B cell (primary cell): ENCODE data around the gene CHMP6. TPM values are rescaled to one million over a fixed set of nuclear protein-coding genes. Genes with fewer than 3 reads are reported as not detected.

Experiments
- ATAC-seq: fragments of 200-7000 bp; cut with Tn5 transposase; one replicate; pipeline ENCODE4 v1.10.0; 2021; ENCODE audit warnings: low read depth, mild to moderate bottlenecking, moderate number of reproducible peaks, moderate library complexity
- CTCF ChIA-PET: fragments of 350-600 bp; sonication (Branson Sonifier 250); formaldehyde crosslinking; loops from one replicate; lab custom pipeline; 2021; ENCODE audit warnings: antibody characterized with exemption, inconsistent platforms; lab: Charles Lee
- POLR2A ChIA-PET: fragments of 350-600 bp; sonication (Branson Sonifier 250); formaldehyde crosslinking; loops from one replicate; lab custom pipeline; 2021; ENCODE audit warnings: antibody characterized with exemption; lab: Charles Lee
- DNase-seq: peaks from one replicate; pipeline ENCODE4 v3.0.0; 2013
- H2AFZ ChIP-seq: 2 replicates; pipeline ENCODE4 v1.6.1; 2012; ENCODE audit warnings: mild to moderate bottlenecking, low read depth, low read length; ENCODE audit not compliant: insufficient read depth, poor library complexity, severe bottlenecking
- H3K27ac ChIP-seq, 2 donors: 1 replicate in 1 of 2; 2 replicates in 1 of 2; pipeline ENCODE4 v1.5.1; 2012 to 2013; ENCODE audit warnings: low read length in 2 of 2, mild to moderate bottlenecking in 2 of 2, moderate library complexity in 1 of 2
- H3K27me3 ChIP-seq, 4 experiments: fragments of 200-600 bp in 1 of 4; sonication (generic) in 1 of 4; replicated peaks in 1 of 4; 1 replicate in 2 of 4; 2 replicates in 2 of 4; pipeline versions ENCODE4 v1.6.1 to v1.7.0; 2013 to 2016; ENCODE audit warnings: low read length in 3 of 4, mild to moderate bottlenecking in 2 of 4, mixed read lengths in 1 of 4, moderate library complexity in 1 of 4; ENCODE audit not compliant: insufficient read depth in 4 of 4, control insufficient read depth in 3 of 4; ENCODE audit errors: control extremely low read depth in 1 of 4
- H3K36me3 ChIP-seq, 2 experiments: replicated peaks in 1 of 2; 1 replicate in 1 of 2; 2 replicates in 1 of 2; pipeline versions ENCODE4 v1.6.1 to v1.7.1; 2013; ENCODE audit warnings: low read length in 1 of 2; ENCODE audit not compliant: insufficient read depth in 2 of 2, control insufficient read depth in 1 of 2; ENCODE audit errors: control extremely low read depth in 1 of 2, extremely low read depth in 1 of 2
- H3K4me1 ChIP-seq, 2 donors: fragments of 200-600 bp in 1 of 2; sonication (generic) in 1 of 2; 1 replicate in 1 of 2; 2 replicates in 1 of 2; pipeline versions ENCODE4 v1.5.1 to v1.6.1; 2013 to 2017; ENCODE audit warnings: low read length in 2 of 2; ENCODE audit not compliant: control insufficient read depth in 2 of 2, insufficient read depth in 2 of 2
- H3K4me2 ChIP-seq: replicated peaks from 2 replicates; pipeline ENCODE3; 2012; ENCODE audit warnings: mild to moderate bottlenecking, low read depth, low read length; ENCODE audit not compliant: poor library complexity, severe bottlenecking
- H3K4me3 ChIP-seq, 5 experiments: fragments of 200-600 bp in 1 of 5; sonication (generic) in 1 of 5; 1 replicate in 3 of 5; 2 replicates in 2 of 5; pipeline versions ENCODE4 v1.5.1 to v1.7.0; 2011 to 2016; ENCODE audit warnings: low read length in 4 of 5, mild to moderate bottlenecking in 4 of 5, low read depth in 2 of 5, control low read depth in 1 of 5, moderate library complexity in 1 of 5; ENCODE audit not compliant: insufficient read depth in 1 of 5; ENCODE audit errors: control extremely low read depth in 1 of 5, extremely low read depth in 1 of 5
- H3K79me2 ChIP-seq: fragments of 200-600 bp; sonication (generic); one replicate; pipeline ENCODE4 v1.6.0; 2016; ENCODE audit warnings: low read length; ENCODE audit not compliant: control insufficient read depth, insufficient read depth
- H3K9ac ChIP-seq: fragments of 200-600 bp; sonication (generic); 2 replicates; pipeline ENCODE4 v1.6.1; 2017; ENCODE audit warnings: mild to moderate bottlenecking, low read length, moderate library complexity
- H3K9me3 ChIP-seq, 3 donors: one replicate each; pipeline versions ENCODE4 v1.6.1 to v1.7.1; 2013; ENCODE audit warnings: low read length in 2 of 3; ENCODE audit not compliant: control insufficient read depth in 2 of 3, insufficient read depth in 1 of 3; ENCODE audit errors: control extremely low read depth in 1 of 3
- H4K20me1 ChIP-seq: 2 replicates; pipeline ENCODE4 v1.6.0; 2012; ENCODE audit warnings: mild to moderate bottlenecking, low read length; ENCODE audit not compliant: insufficient read depth, control insufficient read depth, poor library complexity, severe bottlenecking
- H3K27ac Mint-ChIP-seq: one replicate; pipeline ENCODE4 v1.8.0; 2021; ENCODE audit warnings: mixed read lengths
- H3K27me3 Mint-ChIP-seq: one replicate; pipeline ENCODE4 v1.8.0; 2021; ENCODE audit warnings: mixed read lengths
- H3K4me1 Mint-ChIP-seq: one replicate; pipeline ENCODE4 v1.8.0; 2021; ENCODE audit warnings: mixed read lengths
- H3K4me3 Mint-ChIP-seq: one replicate; pipeline ENCODE4 v1.8.0; 2021; ENCODE audit warnings: mixed read lengths
- H3K9me3 Mint-ChIP-seq: one replicate; pipeline ENCODE4 v1.8.0; 2022; ENCODE audit warnings: mixed read lengths; ENCODE audit not compliant: insufficient read depth
- EZH2 ChIP-seq: IDR thresholded peaks from 2 replicates; pipeline ENCODE4 v1.6.1; 2012; ENCODE audit warnings: borderline replicate concordance, low read depth, mild to moderate bottlenecking, moderate library complexity, low read length; ENCODE audit not compliant: insufficient read depth, poor library complexity, severe bottlenecking
- WGBS: methylation state at CpG from one replicate; pipeline ENCODE4 v1.1.5; 2013; ENCODE audit warnings: missing lambda C conversion rate; ENCODE audit not compliant: insufficient coverage; 5-methylcytosine and 5-hydroxymethylcytosine counted together
- intact Hi-C: fragments of 100-400 bp; cut with micrococcal nuclease; formaldehyde crosslinking; loops from one replicate; pipeline ENCODE4 v1.10.0; 2022
- polyA plus RNA-seq: library from polyadenylated mRNA; depleted of rRNA; stranded (reverse); fragments of >200 nt; gene quantifications from 2 replicates; pipeline ENCODE4 v1.2.3, GENCODE V29; 2012
- total RNA-seq, 2 donors: library from RNA; stranded (reverse); fragments of 120-200 nt in 1 of 2; gene quantifications; 1 replicate in 1 of 2; 2 replicates in 1 of 2; pipeline versions ENCODE4 v1.2.3 to v1.2.4, GENCODE V29; 2013 to 2022
- TF ChIP-seq, protein P1 (sequence below): fragments of 200-600 bp; IDR thresholded peaks from one replicate; pipeline ENCODE4 v1.8.0; 2022; ENCODE audit warnings: antibody characterized with exemption, mild to moderate bottlenecking

The CHMP6 gene
- total and polyA plus RNA-seq, 2 donors (not counting 1 experiment from before 2014, with no cell fraction given) = 21.2 to 46.2 TPM

DNA sequence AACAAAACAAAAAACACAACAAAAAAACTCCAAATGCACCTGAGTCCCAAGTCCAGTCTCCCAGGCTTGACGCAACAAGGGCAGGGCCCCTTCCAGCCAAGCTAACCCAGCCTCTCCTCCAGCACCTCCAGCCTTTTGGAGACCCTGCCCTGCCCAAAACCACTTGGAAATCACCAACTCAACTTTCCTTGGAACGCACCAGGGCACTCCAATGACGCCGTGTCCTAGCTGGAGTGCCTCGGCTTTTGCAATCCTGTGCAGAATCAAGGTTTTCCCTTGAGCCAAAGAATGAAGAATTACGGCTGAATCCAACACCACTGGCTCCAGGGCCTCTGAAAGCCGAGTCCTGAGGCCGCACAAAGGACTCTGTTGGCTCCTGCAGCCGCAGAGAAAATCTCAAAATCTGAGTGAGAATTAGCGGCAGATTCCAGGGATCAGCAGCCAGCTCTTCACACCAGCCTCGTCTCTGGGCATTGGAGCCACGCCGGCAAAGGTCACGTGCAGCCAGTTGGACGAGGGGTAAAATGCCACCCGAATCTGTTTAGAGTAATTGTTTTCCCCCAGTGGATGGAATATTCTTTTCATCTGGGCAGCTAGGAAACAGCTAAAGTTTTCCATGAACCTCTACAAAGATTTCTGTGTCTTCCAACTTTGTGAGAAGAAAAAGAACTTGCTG lies 33.6 kb downstream of the CHMP6 start:
- DNase-seq (no peak), ATAC-seq (no peak)
- no peak overlapping the region for H3K4me3 Mint-ChIP-seq
- TF ChIP-seq, protein P1, sequence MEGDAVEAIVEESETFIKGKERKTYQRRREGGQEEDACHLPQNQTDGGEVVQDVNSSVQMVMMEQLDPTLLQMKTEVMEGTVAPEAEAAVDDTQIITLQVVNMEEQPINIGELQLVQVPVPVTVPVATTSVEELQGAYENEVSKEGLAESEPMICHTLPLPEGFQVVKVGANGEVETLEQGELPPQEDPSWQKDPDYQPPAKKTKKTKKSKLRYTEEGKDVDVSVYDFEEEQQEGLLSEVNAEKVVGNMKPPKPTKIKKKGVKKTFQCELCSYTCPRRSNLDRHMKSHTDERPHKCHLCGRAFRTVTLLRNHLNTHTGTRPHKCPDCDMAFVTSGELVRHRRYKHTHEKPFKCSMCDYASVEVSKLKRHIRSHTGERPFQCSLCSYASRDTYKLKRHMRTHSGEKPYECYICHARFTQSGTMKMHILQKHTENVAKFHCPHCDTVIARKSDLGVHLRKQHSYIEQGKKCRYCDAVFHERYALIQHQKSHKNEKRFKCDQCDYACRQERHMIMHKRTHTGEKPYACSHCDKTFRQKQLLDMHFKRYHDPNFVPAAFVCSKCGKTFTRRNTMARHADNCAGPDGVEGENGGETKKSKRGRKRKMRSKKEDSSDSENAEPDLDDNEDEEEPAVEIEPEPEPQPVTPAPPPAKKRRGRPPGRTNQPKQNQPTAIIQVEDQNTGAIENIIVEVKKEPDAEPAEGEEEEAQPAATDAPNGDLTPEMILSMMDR = no peak
- intact Hi-C loops = loop anchor here (2.0 kb wide), 1 partner anchor 216 kb away; no protein-coding TSS in a partner anchor
- Histone ChIP-seq H3K9me3 (peaks cover 0 to 24% (median 3%) of the 10 kb centered on the region in 3 donors), H3K27ac (no peak overlapping the region), H3K4me3 (no peak overlapping the region), H4K20me1 (no peaks in the 10 kb centered on the region), H3K79me2 (no peaks in the 10 kb centered on the region), H2AFZ (no peak overlapping the region), H3K27me3 (peaks cover 0 to 20% (median 2%) of the 10 kb centered on the region in 4 experiments), H3K4me1 (peaks cover 0 to 7% of the 10 kb centered on the region in 2 donors), H3K4me2 (no peak overlapping the region), H3K9ac (no peak overlapping the region), H3K36me3 (no peaks in the 10 kb centered on the region)
- peaks cover 4% of the 10 kb centered on the region for H3K4me1 Mint-ChIP-seq
- ChIA-PET POLR2A (no interaction called here), CTCF (interaction anchor here (5.7 kb wide), 1 partner anchor 79 kb away, joined by 36 read pairs; no protein-coding TSS in a partner anchor)
- no peak overlapping the region for H3K27ac Mint-ChIP-seq
- H3K27me3 Mint-ChIP-seq = peaks cover 17% of the 10 kb centered on the region
- no peaks in the 10 kb centered on the region for H3K9me3 Mint-ChIP-seq
- WGBS = 86% methylated on average over 13 of the region's 16 CpGs

DNA sequence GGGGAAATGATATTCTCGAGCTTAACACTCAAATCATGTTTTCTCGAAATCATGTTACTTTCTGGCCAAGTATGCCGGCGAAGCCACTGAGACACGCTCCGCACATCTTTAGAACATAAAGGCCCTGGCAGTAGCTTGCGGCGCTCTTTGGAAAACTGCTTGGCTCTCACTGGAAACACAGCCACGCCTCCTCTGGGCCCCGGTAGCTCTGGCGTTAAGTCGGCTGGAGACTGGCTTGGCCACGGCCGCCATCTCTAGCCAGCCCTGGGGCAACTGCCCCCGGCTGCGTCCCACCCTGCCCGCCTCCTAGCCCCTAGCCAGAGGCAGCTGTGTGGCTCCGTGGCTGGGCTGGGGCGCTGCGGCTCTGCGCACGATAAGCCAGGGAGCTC lies 34.1 kb downstream of the CHMP6 start:
- H3K4me3 Mint-ChIP-seq = no peak overlapping the region
- Histone ChIP-seq H3K36me3 (no peaks in the 10 kb centered on the region), H4K20me1 (no peaks in the 10 kb centered on the region), H3K79me2 (no peaks in the 10 kb centered on the region), H3K4me2 (no peak overlapping the region), H3K27ac (no peak overlapping the region), H3K4me1 (peaks cover 0 to 7% of the 10 kb centered on the region in 2 donors), H3K27me3 (peaks cover 0 to 20% (median 2%) of the 10 kb centered on the region in 4 experiments), H3K9ac (no peak overlapping the region), H3K9me3 (peaks cover 0 to 24% (median 3%) of the 10 kb centered on the region in 3 donors), H3K4me3 (no peak overlapping the region), H2AFZ (no peak overlapping the region)
- ATAC-seq (no peak), DNase-seq (no peak)
- peaks cover 4% of the 10 kb centered on the region for H3K4me1 Mint-ChIP-seq
- no peak for TF ChIP-seq EZH2
- TF ChIP-seq, protein P1 = no peak
- peaks cover 21% of the 10 kb centered on the region for H3K27me3 Mint-ChIP-seq
- intact Hi-C loops = loop anchor here (2.0 kb wide), 1 partner anchor 215 kb away; no protein-coding TSS in a partner anchor
- CTCF ChIA-PET = interaction anchor here (1.2 to 5.7 kb wide), 2 partner anchors 24 to 78 kb away, joined by 3 to 36 read pairs; no protein-coding TSS in a partner anchor
- POLR2A ChIA-PET = no interaction called here
- no peak overlapping the region for H3K27ac Mint-ChIP-seq
- H3K9me3 Mint-ChIP-seq = no peaks in the 10 kb centered on the region
- 95% methylated on average over 22 of the region's 22 CpGs for WGBS
